HG02798 (cell line): ENCODE measurements around the gene S100A2.
"Not testable (repeated sequence)": the region's sequence is repeated elsewhere in the genome, so short reads cannot be mapped to it uniquely, and the experiment has no call there.

Experiments used
- ATAC-seq: cut with Tn5 transposase; IDR thresholded peaks from one replicate; pipeline ENCODE4 v1.9.1; 2021; ENCODE audit warnings: mild to moderate bottlenecking; ENCODE audit not compliant: unreplicated experiment, poor library complexity

S100A2 gene

DNA sequence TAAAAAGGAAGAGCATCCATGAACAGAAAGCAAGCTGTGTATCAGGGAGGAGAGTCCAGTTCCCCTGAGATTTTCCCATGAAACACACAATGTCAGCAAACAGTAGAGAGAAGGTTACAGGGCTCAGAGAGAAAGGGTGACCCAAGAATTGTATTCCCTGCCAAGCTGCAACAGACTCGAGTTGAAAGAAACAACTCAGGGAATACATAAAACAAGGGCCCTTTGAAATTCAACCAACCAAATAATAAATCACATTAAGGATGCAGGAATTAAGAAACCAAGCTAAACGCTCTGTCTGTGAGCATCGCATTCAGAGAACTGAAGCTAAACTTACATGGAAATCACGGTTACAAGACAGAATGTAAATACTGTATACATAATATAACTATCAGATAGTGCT, 27.1 kb upstream of the S100A2 start:
- ATAC-seq: no peak

DNA sequence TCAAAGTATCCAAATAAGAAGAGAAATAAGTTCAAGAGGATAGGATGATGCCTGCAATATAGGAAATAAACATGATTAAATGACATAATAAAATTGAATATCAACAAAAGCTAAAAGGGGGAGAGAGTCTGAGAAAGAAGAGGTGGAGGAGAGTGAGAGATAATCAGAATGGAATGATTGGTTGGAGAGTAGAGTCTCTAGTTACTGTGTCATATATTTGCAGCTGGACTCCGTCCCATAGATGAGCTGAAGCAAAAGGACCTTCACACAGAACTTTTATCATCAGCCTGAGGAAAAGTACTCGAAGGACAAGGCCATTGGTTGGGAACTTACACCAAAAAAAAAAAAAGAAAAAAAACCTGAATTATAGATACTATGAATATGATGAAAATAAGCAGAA, 22.8 kb upstream of the S100A2 start:
- ATAC-seq: no peak

GRCh38 chr1:153588033-153588432, 22.4 kb upstream of the S100A2 start:
- not testable (repeated sequence) for ATAC-seq

DNA sequence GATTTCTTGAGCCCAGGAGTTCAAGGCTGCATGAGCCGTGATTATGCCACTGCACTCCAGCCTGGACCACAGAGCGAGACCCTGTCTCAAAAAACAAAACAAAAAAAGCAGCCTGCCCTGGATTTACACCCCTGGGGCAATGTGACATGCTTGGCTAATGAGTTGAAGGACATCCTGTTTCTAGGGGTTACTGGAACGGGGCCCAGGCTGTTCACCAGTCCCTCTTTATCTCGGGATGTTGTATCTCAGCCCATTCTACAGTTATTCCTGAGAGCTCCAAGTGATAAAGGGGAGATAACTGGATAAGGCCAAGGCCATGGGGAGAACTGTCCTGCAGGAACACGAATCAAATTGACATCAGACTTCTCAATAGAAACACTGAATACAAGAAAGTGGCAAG, 21.7 kb upstream of the S100A2 start:
- ATAC-seq: no peak

DNA sequence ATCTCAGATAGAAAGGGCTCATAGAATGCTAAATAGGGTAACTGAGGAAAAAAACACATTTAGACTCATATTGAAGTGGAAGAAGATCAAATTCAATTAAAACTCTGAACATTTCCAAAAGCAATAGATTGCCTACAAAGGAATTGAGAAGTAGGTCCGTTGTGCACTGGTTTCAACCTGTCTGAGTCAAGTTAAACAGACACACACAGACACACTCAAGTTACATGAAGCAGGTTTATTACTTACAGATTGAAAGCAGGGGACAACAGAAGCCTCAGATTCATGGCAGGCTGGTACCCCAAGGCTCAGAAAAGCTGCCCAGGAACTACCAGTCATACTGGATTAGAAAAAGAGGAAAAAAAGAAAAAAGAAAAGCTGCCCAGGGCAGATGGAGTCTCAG, 20.7 kb upstream of the S100A2 start:
- ATAC-seq: no peak

GRCh38 chr1:153585006-153585405, 19.4 kb upstream of the S100A2 start:
- ATAC-seq: no peak

GRCh38 chr1:153583976-153584375, 18.3 kb upstream of the S100A2 start:
- no peak for ATAC-seq

- ATAC-seq: not testable (repeated sequence)
These were observed 17.9 kb upstream of the S100A2 start for GRCh38 chr1:153583514-153583913.

- not testable (repeated sequence) for ATAC-seq
These were observed 17.2 kb upstream of the S100A2 start for GRCh38 chr1:153582836-153583235.

- ATAC-seq: no peak
These were observed 13.3 kb upstream of the S100A2 start for GRCh38 chr1:153578936-153579335.

DNA sequence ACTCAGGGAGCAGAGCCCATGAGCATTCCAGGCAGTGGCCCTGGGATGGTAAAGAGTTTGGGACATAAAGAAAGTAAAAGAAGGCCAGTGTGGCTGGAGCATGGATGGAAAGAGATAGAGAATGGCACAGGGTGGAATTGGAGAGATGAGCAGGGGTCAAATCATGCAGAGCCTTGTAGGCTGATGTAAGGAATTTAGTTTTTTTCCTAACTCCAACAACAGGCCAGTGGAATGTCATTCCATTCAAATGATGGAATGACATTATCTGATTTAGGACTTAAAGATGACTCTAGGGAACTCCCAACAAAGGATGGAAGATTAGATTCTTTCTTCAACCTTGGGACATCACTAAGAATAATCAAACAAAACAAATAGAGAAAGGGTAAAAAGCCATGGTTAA, 12.8 kb upstream of the S100A2 start:
- no peak for ATAC-seq

DNA sequence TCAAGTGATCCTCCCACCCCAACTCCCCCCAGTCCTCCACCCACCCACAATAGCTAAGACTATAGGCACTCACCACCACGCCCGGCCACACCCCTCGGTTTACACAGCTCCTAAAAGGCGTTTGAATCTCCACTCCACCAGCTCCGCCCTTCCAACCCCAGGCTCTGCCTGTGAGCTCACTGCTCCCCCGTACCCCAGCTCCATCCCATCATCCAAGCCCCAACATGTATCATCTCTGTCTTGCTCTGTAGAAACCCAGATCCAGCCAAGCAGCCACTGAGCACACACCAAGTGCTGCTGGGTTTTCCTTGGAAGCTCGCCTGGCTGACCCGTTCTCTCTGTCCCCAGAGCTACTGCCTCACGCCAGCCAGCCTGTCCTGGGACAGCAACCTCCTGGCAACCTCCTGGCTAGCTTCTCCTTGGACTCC, 12.0 kb upstream of the S100A2 start:
- ATAC-seq: no peak

- no peak for ATAC-seq
These were observed 11.5 kb upstream of the S100A2 start for GRCh38 chr1:153577138-153577537.

DNA sequence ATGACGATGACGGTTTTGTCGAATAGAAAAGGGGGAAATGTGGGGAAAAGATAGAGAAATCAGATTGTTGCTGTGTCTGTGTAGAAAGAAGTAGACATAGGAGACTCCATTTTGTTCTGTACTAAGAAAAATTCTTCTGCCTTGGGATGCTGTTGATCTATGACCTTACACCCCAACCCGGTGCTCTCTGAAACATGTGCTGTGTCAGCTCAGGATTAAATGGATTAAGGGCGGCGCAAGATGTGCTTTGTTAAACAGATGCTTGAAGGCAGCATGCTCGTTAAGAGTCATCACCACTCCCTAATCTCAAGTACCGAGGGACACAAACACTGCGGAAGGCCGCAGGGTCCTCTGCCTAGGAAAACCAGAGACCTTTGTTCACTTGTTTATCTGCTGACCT, 9.9 kb upstream of the S100A2 start:
- ATAC-seq: not testable (repeated sequence)

DNA sequence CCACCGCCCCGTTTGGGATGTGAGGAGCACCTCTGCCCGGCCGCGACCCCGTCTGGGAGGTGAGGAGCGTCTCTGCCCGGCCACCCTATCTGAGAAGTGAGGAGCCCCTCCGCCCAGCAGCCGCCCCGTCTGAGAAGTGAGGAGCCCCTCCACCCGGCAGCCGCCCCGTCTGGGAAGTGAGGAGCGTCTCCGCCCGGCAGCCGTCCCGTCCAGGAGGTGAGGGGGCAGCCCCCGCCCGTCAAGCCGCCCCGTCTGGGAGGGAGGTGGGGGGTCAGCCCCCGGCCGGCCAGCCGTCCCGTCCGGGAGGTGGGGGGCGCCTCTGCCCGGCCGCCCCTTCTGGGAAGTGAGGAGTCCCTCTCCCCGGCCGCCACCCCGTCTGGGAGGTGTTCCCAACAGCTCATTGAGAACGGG, 9.4 kb upstream of the S100A2 start:
- ATAC-seq: not testable (repeated sequence)

DNA sequence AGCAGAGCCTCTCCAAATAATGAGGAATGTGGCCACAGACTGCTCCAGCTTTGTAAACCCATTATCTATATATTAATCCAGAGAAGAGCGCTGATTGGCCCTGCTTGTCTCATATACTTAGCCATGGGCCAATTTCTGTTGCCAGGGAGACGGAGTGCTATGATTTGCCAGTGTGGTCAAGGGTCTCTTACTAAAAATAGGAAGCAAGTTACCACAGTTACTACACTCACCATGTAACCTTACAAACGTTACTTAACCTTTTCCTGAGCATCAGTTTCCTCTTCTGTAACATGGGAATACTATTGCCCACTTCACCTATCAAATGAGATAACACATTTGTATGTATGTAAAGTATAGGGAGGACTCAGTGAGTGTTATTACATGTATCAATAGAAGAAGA, 7.7 kb upstream of the S100A2 start:
- no peak for ATAC-seq

GRCh38 chr1:153572569-153573015, 6.9 kb upstream of the S100A2 start:
- ATAC-seq: peak; percentile 74

- ATAC-seq: no peak
These were observed 6.1 kb upstream of the S100A2 start for GRCh38 chr1:153571706-153572105.

- no peak for ATAC-seq
These were observed 5.2 kb upstream of the S100A2 start for GRCh38 chr1:153570874-153571273.

- no peak for ATAC-seq
These were observed 3.8 kb upstream of the S100A2 start for GRCh38 chr1:153569465-153569864.

DNA sequence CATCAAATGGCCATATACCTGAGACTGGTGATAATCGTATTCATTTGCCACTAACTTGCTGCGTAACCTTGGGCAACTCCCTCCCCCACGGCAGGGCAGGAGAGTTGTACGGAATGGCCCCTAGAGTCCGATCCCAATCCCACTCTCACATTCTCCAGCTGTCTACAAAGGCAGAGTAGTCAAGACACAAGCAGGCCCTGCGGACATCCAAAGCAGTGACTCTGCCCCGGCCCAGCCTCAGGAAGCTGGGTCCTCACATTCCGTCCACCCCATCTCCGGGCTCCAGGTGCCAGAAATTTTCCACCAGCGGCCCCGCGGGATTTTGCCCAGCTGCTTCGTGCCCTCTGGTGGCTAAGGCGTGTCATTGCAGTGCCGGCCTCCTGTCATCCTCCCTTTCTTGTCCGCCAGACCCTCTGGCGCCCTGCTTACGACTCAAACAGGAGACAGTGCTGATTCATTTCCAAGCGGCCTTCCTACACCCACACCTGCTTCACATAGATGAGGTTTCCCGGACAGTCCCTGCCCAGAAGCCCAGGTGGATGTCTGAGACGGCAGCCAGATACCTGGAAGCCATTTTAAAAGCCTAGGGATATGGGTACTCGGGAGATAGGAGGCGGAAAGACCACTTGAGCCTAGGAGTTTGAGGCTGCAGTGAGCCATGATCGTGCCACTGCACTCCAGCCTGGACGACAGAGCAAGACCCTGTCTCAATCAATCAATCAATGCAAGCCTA, 2.9 kb upstream of the S100A2 start:
- peak; percentile 32 for ATAC-seq

DNA sequence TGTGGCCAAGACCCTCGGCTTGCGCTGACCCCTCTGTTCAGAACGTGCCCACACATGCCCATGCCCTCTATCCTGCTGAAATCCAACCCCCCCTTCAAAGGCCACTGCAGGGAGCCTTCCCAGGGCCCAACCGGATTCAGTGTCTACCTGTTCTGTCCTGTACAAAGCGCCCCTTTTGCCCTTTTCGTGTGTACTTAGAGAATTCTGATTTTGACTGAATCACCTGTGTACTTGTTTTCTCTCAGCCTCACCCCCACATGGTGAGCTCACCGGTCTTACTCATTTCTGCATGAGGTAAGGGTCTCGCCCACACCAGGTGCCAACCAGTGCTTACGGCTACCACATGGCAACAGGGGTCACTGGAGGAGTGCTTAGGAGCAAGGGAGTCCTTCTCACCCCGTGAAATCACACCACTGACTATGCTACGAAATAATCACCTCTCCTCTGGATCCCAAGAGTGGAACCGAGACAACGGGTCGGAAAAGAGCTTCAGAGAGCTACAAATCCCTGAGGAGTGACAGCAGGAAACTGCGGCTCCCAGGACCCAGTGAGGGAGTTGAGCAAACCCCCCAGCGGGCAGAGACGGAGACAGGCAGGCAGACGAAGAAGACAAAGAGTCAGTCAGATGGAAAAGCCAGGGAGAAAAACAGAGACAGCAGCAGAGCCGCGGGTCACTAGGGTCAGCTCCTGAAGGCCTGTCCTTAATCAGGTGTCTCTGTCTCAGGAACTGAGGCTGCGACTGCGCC, 2.1 kb upstream of the S100A2 start:
- ATAC-seq: no peak
